ENCODE measurements around the gene EFL1.

EFL1 gene

DNA sequence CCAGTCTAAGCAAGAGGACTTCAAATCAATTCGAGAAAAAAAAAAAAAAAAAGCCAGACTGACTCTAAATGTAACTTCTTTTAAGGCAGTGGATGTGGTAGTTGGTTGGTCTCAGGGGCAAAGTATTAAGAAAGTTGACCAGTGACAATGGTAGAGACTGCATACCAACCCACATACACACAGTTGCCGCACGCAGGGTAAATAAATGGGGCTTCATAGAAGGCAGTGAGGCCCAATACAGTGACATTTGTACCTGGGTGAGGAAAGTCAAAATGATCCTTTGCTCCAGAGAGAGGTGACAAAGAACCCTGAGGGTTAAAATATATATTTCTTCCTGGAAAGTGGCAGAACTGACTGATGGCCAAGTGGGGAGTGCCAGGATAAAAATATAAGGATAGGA is 116.0 kb downstream of the EFL1 start:
- DNase-seq, result no peak

DNA sequence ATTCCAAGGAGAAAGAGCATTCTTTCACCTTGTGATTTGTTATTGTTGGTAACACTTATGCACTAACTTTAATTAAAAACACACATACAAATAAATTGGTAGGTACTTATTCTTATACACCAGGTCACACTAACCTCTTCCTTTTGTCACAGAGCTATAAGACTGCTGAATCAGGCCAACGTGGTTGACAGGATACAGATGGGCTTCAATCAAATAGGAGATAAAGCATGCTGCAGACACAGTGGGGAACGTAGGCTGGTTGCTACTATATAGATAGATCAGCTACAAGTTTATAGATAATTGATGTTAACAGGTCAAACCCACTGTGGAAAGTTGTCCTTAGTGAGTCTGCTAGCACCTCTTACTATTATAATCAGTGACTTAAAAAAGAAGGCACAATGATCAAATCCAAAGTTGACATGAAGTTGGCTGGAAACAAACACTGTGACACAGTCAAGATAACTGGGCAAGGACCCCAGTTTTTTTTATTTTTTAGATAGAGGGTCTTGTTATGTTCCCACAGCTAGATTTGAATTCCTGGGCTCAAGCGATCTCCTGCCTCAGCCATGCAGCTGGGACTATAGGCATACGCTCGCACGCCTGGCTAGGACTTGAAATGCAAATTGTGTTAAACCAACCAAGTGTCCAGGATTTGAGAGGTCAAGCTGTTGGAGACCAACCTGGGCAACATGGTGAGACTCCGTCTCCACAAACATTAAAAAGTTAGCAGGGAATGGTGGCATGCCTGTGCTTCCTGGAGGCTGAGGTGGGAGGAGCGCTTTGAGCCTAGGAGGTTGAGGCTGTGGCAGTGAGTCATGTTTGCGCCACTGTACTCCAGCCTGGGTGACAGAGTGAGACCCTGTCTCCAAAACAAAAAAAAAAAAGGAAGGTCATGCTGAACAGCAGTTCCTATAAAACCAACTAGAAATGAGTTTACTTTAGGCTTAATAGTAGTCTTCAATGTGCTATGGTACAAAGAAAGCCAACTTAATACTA is 118.8 kb downstream of the EFL1 start:
- no peak for DNase-seq

DNA sequence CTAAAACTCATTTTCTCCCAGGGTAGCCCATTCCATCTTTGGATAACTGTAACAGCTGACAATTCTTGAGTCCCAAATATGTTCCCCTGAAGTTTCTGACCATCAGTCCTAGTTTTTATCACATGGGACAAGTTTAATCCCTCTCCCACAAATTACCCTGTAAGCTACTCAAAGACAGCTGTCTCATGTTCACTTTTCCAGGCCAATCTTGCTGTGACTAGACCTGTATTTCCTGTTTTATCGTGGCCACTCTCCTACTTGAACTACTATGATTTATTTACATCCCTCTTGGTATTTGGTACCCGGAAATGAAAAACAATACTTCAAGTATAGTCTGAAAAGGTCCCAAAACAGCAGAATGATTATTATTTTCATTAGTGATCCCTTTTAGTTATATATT is 121.6 kb downstream of the EFL1 start:
- DNase-seq, result no peak

DNA sequence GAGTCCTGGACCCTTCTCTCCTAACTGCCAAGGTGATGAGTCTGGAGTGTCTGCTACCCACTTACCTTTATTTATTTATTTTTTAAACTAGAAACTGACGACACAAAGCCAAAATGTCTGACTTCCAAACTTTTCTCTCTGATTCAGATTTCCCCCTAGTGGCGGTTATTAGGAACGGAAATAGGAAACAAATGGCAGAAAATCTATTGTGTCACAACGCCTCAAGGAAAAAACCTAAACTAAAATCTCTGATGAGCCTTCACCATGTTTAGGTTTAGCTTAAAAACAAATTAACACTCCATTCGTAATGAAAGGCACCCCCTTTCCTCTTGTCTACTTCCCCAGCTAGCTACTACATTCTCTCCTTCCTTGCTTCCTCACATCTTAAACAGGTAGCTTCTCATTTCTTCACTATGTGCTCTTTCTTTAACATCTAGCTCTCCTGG is 122.7 kb downstream of the EFL1 start:
- no peak for DNase-seq

DNA sequence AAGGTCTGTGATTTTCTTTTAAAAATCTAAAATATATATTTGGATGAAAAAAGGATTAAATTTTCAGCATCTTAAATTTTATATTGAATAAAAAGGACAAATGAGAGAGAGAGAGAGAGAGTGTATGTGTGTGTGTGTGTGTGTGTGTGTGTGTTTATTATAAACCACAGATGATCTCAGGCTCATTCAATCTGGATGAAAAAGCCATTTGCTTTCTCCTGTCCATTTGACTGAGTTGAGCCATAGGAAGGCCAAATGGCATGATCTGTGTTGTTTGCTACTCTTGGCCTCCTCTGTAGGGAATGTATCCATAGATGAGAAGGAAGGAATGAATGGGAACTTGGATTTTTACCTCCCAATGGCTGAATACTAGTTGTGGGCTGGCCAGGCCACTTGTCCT is 124.2 kb downstream of the EFL1 start:
- DNase-seq, result no peak

DNA sequence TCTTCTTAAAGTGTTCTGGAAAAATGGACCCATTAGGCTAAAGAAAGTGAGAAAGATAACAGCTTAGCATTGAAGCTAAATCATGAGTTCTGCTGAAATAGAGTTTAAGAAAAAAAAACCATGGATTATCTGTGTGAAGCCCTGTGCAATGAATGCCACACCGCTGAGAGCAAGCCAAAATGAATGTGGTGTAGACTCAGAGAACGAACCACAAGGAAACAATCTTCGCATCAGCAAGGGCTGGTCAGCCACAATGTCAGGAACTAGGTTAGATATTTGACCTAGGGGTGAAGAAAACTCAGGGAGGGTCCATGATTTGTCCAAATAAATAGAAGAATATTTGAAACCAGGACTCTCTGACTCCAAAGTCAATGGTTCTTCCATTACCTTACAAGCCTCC is 125.3 kb downstream of the EFL1 start:
- DNase-seq, result no peak

DNA sequence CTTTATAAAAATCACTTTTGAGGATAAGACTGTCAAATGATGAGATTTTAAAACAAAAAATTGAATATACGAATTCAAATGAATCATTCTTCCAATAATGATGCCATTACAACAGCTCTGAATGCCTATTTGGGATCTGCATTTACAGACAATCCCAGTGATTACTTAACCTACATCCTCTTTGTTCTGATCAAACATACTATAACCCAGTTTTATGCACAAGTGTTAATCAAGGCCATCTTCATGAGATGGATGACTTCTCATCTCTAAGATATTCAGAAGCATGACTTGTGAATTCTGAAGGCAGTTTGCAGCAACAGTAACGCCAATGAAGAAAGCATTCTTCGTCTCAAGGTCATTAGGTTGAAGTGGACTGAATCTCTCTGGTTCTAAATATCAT is 126.4 kb downstream of the EFL1 start:
- no peak for DNase-seq

DNA sequence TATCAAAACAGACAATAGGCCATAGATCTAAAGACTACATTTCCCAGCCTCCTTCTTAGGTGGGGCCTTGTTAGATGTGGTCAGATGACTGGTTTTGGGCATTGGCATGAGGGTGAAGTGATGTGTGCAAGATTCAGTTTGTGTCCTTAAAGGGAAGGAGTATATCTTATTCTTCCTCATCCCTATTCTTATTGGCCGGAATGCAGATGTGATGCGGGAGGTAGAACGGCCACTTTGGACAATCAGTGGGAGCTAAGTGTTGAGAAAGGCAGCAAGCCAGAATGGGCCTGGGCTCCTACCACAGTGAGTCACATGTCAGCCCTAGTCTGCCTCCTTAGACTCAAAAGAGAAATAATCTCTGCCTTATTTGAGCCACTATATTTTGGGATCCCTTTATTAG is 126.9 kb downstream of the EFL1 start:
- DNase-seq, result no peak

DNA sequence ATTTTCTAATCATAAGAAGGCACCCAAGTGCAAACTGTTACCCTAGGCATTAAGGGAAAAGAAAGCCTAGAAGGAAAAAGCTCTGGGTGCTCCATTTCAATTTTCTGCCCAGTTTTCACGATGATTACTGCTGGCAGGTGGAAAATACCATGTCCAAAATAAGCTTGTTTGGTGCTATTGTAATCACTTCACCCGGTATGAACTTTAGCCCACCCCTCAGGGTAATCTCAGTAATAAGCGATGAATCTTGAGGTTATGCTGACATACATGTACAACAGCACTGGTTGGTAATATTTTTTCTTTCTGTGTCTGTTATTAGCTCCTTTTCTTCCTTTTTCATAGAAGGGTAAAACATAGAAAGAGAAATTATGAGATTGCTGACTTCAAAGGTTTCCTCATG is 128.1 kb downstream of the EFL1 start:
- no peak for DNase-seq

DNA sequence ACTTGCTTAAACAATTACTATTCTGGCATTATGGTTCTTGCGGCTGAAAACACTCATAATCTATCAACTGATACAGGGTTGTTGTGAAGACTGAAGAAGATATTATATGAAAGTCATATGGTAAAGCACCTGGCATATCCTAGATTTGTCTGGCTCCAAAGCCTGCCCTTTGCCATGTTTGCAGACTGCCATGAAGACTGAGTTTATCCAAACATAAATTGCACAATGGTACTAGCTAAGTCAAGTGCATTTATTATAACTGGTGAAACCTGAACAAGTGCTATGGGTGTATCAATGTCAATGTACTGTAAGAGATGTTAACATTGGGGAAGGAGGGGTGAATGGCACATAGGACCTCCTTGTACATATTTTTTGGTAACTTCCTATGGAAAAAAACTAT is 129.3 kb downstream of the EFL1 start:
- DNase-seq, result no peak

DNA sequence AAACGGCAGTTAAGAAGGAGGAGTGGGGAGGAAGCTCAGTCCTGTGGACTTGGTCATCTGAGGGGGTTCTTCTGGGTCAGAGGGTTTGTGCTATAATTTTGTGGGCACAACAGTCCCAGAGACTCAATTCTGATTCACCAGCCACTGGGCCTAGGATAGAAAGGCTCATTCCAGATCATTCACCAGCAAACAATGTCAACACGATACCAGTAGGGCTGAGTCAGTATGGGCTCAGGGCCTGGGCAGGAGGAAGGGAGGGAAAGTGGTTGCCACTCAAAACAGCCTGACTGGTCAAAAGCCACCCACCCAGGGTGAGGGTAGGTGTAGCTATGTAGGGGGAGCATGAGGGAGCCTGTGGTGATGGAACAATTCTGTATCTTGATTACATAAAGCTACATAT is 129.8 kb downstream of the EFL1 start:
- no peak for DNase-seq

DNA sequence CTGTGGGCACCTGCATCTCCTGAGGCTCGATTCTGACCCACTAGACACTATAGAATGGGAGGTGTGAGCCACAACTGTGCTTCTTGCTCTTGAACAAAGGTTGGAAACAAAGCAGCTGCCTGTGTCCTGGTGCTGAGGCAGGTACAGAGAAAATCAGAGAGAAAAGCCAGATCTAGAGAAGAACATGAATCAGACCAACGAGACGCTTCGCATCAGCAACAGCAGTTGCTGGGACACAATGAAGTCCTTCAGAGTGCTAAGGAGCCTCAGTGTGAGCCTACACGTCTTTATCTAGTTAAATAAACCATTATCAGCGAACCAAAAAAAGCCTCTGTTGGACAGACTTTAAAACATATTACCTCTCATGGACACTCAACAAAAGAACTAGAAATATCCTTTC is 130.4 kb downstream of the EFL1 start:
- no peak for DNase-seq

DNA sequence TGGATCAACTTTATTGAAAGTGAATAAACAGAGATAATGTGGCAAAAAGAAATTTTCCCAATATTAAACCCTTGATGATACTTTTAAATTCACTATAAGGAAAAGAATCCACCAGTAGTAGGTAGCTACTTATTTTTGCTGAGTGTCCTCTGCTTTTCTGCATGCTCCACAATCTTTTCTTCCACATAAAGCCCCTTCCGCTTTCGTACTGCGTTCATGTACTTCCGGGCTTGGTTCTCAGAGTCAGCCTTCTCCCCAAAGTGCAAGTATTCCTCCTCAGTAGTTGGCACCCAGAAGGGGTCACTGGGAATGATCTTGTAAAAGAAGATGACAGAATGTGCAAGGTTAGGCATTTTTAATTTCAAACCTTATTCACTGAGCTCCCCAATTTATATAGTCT is 132.3 kb downstream of the EFL1 start:
- no peak for DNase-seq

DNA sequence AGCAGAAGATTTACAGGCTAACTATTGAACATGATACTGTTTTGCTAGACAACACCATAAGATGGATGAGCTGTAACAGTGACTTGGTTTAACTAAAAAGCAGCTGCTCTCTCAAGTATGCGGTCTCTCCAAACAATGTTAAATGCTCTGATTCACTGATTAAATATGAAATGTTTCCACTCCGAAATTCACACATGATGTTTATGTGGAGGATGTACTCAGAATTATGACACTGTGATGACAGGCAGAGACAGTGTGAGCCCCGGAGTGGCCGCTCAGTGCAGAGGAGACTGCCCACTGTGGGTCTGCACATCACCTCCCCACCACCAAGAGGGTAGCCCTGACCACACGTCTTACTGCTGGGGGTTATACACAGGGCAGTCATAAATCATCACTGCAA is 132.8 kb downstream of the EFL1 start:
- DNase-seq, result no peak

DNA sequence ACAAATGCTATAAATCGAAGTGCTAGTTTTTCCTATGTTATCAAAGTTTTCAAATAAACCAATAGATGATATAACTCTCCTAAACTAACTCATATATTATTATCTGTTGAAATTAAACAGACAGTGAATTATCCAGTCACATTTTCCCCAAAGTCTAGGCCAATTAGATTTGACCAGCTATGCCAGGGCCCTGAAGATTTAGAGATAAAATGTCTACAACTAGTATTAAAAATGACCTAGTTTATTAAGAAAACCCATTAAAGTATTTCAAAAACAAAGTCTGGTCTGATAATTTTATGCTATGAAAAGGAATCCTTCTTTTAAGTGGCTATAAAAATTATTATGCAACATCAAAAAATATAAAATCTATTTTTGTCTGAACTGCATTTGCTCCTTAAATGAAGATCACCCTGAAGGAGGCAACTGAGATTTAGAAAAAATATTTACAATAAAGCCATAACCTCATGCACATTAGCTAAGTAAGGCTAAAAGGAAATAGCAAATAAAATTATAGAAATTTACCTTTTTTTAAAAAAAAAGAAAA is 133.3 kb downstream of the EFL1 start:
- DNase-seq, result no peak

DNA sequence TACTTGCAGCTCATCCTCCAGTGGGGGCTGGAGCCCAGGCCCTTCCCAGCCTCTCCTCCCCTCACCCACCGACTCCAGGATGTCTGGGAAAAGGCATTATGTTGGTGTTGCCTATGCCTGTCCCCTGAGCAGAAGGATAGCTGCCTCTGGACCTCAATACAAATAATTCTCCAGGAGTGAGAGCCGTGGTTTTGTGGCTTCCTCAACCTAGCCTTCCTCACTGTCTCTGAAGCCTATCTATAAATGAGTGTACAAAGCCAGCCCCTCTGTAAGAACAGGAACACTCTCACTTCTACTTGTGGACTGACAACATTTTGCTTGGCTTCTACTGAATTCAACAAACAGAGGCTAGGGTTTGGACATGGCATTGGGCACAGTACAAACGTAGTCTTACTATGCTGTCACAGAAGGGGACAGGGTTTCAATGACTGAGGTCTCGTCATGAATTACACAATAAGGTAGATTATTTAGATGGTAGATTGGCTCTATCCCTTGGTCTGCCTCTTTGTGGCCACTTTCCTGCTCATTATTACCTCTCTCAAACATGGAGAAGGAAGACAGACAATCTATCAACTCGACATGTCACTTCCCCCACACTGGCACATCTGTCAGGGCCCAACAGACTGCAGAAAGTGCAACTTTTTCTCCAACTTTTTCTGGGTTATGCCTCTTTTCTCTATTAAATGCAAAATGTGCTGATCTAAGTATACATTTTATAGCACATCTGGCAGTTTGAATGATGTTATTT is 134.0 kb downstream of the EFL1 start:
- no peak for DNase-seq

DNA sequence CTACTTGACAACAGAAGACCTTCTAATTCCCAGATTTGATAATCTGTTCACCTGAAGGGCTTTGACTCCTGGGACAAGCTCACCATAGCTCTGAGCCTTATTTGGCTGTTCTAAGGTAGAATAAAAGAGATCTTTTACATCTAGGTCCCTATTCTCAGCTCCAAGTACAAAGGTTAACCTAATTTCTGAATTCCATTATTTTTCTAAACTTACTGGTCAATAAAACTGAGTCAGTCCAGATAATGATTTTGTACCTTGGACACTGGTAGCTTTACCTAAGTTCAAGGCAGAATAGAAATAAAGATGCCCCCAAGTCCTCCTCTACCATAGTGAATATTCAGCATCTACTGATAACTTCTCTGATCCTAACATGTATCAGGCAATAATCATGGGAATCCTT is 135.0 kb downstream of the EFL1 start:
- DNase-seq, result no peak

DNA sequence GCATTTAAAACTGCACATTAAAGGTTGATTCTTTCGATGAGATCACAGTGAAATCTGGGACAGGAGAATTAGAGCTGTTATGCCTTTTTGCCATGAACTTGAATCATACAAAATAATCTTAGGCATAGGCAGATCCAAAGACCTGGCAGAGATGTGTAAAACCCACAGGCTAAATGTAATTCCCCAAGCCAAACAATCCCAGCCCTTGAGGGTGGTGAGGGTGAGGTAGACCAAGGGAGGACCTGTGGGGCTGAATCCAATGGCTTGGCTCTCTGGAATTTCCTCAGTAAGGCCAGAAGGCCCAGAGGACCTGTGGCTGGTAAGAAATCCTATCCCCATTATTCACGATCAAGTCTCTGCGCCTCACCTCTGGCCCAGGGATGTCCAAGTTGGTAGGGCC is 136.2 kb downstream of the EFL1 start:
- no peak for DNase-seq

DNA sequence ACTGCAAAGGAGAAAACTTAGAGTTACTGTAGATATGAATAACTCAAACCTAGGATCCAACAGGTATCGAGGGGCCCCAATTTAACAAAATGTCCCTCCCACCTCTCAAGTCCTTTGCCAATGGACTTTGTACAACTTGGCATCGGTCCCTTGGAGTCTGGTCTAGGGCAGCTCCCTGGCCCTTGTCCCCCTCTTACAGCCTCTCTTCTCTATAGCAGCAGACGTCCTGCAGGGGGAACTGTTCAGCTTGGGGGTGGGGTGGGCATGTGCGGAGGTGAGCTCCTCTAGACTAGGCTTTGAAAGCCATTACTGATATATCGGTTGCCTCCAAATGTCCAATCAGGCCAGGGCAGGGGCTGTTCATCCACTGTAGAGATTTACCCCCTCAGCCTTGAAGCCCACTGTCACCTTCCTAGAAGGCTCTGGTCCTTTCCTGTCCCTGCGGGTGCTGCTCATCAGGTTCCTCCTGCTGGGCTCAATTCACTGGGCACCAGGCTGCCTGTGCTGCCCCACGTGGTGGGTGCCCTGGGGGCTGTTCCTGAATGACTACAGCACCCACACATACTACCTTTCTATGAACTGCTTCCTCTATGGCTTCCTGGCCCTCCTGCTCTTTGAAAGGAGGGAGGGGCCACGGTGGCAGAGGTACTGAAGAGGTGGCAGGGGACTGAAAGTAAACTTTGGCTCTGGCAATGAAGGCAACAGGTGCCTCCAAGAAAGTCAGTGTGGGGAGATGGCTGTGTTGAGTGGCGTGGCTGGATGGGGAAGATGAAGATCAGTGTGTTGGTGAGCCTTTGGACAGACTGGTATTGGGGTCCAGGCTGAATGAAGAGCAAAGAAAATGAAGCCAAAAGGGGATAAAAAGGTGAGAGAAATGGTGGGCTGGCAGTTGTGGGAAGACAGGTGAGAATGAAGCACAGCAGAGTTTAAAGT is 137.9 kb downstream of the EFL1 start:
- DNase-seq, result no peak

DNA sequence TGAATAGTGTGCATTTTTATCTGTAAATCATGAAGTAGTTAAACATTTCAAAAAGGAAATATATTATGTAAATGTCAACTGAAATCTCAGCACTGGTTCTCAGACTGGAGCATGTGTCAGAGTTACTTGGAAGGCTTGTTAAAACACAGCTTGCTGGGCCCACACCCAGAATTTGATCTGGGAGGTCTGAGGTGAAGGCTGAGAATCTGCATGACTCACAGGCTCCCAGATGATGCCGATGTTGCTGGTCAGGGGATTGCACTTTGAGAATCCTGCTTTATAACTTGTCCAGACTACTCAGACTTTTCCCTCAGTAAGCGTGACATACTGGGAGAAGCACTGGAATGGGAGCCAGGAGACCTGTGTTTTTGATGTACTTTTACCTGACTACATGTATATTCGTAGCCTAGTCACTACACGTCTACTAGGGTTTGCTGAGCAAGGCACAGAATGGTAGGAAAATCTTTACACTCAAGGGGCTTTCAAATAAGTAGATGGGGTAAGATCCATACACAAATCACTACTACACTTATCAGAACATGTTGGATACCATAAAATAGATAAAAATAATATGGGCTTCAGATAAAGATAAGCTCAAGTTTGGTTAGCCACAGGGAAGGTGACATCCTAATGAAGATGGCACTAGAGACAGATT is 139.7 kb downstream of the EFL1 start:
- no peak for DNase-seq

DNA sequence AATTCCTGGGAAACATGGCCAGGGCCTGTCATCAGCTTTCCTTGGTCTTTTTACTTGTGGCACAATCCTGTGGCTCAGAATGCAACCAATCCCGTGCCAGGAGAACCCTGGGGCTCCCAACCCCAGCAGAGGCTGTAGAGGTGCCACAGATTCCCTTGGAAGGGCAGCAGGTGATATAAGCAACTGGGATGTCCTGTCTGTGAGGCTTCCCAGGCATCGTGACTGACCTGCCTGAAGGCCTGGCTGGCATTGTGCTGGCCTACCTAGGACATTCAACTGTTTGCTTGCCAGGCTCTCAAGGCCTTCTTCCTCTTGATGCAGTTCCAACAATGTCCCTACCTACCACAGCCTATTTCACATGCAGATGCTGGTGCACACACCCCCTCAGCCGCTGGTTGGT is 144.5 kb downstream of the EFL1 start:
- DNase-seq, result no peak

DNA sequence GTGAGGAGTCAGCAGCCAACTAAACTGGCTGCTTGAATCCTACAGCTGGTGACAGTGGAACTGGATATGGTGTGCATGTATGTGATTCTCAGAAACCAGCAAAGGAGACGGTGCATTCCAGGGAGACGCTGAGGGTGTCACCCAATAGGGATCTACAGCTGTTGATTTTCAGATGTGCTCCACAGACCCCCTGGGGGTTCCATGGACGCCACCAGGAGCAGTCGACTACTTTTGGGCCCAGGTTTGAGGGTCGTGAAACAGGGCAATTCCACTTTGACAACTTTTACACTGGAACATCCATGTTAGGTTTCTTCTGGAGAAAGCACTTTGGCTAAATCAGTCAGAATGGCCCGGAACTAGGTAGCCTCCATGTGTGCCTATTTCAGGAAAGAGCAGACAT is 145.2 kb downstream of the EFL1 start:
- DNase-seq, result no peak
